H1 (cell line): ENCODE data around the gene AGO3. TPM values are rescaled to one million over a fixed set of nuclear protein-coding genes. Genes with fewer than 3 reads are reported as not detected.

Experiments used
- CTCF ChIA-PET: fragments of 300-600 bp; sonication (Branson Sonifier 250); formaldehyde crosslinking; loops from one replicate; lab custom pipeline; 2021; ENCODE audit not compliant: partially characterized antibody; lab: Charles Lee
- POLR2A ChIA-PET: fragments of 300-600 bp; sonication (Branson Sonifier 250); formaldehyde crosslinking; loops from one replicate; lab custom pipeline; 2021; ENCODE audit warnings: inconsistent platforms; ENCODE audit not compliant: partially characterized antibody; lab: Charles Lee
- DNase-seq, 2 experiments: peaks; one replicate each; pipeline versions ENCODE4 v3.0.0 to v3.0.0-alpha.2; 2010 to 2022; ENCODE audit warnings: low spot score in 2 of 2, low read depth in 1 of 2, mixed read lengths in 1 of 2
- FAIRE-seq: peaks from 2 replicates; lab custom pipeline; 2011; peaks lifted over from hg19 to GRCh38; lab: Jason Lieb, UNC
- H2AFZ ChIP-seq: 2 replicates; pipeline ENCODE4 v1.8.1; 2012; ENCODE audit warnings: low read length, inconsistent platforms
- H2AK5ac ChIP-seq: 2 replicates; pipeline ENCODE4 v1.6.1; 2013; ENCODE audit warnings: low read depth, low read length
- H2BK120ac ChIP-seq: replicated peaks from 2 replicates; pipeline ENCODE3; 2013; ENCODE audit warnings: low read depth, low read length, inconsistent platforms
- H2BK12ac ChIP-seq: 2 replicates; pipeline ENCODE4 v1.6.1; 2013; ENCODE audit warnings: low read depth, low read length
- H2BK15ac ChIP-seq: 2 replicates; pipeline ENCODE4 v1.6.1; 2013; ENCODE audit warnings: low read length
- H2BK20ac ChIP-seq: 2 replicates; pipeline ENCODE4 v1.6.1; 2013; ENCODE audit warnings: low read length
- H2BK5ac ChIP-seq: 2 replicates; pipeline ENCODE4 v1.6.1; 2013; ENCODE audit warnings: low read depth, low read length
- H3K14ac ChIP-seq: 2 replicates; pipeline ENCODE4 v1.6.1; 2013; ENCODE audit warnings: inconsistent platforms; ENCODE audit not compliant: insufficient read length
- H3K18ac ChIP-seq: 2 replicates; pipeline ENCODE4 v1.6.1; 2013; ENCODE audit warnings: low read length; ENCODE audit errors: extremely low read depth
- H3K23ac ChIP-seq: 2 replicates; pipeline ENCODE4 v1.6.1; 2013; ENCODE audit warnings: inconsistent platforms; ENCODE audit not compliant: insufficient read length
- H3K23me2 ChIP-seq: 2 replicates; pipeline ENCODE4 v1.6.1; 2013; ENCODE audit warnings: low read depth, low read length
- H3K27ac ChIP-seq: 2 replicates; pipeline ENCODE4 v1.6.1; 2011; ENCODE audit warnings: low read depth, low read length, inconsistent platforms
- H3K27me3 ChIP-seq, 4 experiments: replicated peaks in 1 of 4; 1 replicate in 1 of 4; 2 replicates in 3 of 4; pipeline versions ENCODE4 v1.6.1 to v1.8.1; 2011 to 2013; ENCODE audit warnings: low read length in 3 of 4, mild to moderate bottlenecking in 3 of 4, inconsistent platforms in 2 of 4, mixed read lengths in 2 of 4, moderate library complexity in 1 of 4; ENCODE audit not compliant: control insufficient read depth in 3 of 4, insufficient read depth in 3 of 4; ENCODE audit errors: extremely low read depth in 1 of 4
- H3K36me3 ChIP-seq, 4 experiments: 2 replicates each; pipeline versions ENCODE4 v1.6.1 to v1.8.1; 2011 to 2013; ENCODE audit warnings: mild to moderate bottlenecking in 4 of 4, low read length in 3 of 4, moderate library complexity in 2 of 4, control low read depth in 1 of 4, inconsistent platforms in 1 of 4; ENCODE audit not compliant: insufficient read depth in 4 of 4, control insufficient read depth in 2 of 4
- H3K4ac ChIP-seq: replicated peaks from 2 replicates; pipeline ENCODE3; 2013; ENCODE audit warnings: low read length, low read depth, mixed read lengths, inconsistent platforms; ENCODE audit not compliant: insufficient read length
- H3K4me1 ChIP-seq, 4 experiments: replicated peaks in 1 of 4; 1 replicate in 1 of 4; 2 replicates in 3 of 4; pipeline versions ENCODE4 v1.6.1 to v1.8.1; 2011 to 2013; ENCODE audit warnings: low read length in 3 of 4, inconsistent platforms in 2 of 4, mixed read lengths in 1 of 4; ENCODE audit not compliant: insufficient read depth in 4 of 4, control insufficient read depth in 3 of 4
- H3K4me2 ChIP-seq, 2 experiments: 2 replicates each; pipeline versions ENCODE4 v1.6.1 to v1.8.1; 2011 to 2013; ENCODE audit warnings: low read depth in 2 of 2, low read length in 2 of 2, control low read depth in 1 of 2, inconsistent platforms in 1 of 2, mild to moderate bottlenecking in 1 of 2; ENCODE audit not compliant: insufficient read depth in 1 of 2
- H3K4me3 ChIP-seq, 4 experiments: fragments of 200-600, 300-600 bp in 1 of 4; sonication (generic), shearing (Covaris generic), sonication (Bioruptor Twin) in 1 of 4; 2 replicates each; pipeline versions ENCODE4 v1.5.1 to v1.8.1; 2011 to 2016; ENCODE audit warnings: low read length in 4 of 4, low read depth in 3 of 4, control low read depth in 2 of 4, inconsistent platforms in 2 of 4, mild to moderate bottlenecking in 2 of 4, mixed read lengths in 1 of 4, moderate library complexity in 1 of 4; ENCODE audit not compliant: insufficient read depth in 2 of 4; ENCODE audit errors: extremely low read depth in 1 of 4
- H3K56ac ChIP-seq: replicated peaks from 2 replicates; pipeline ENCODE3; 2013; ENCODE audit warnings: low read depth, mild to moderate bottlenecking, mixed read lengths, low read length, inconsistent platforms; ENCODE audit not compliant: insufficient read length
- H3K79me1 ChIP-seq: 2 replicates; pipeline ENCODE4 v1.6.1; 2013; ENCODE audit warnings: low read depth, low read length, control low read depth
- H3K79me2 ChIP-seq, 2 experiments: 2 replicates each; pipeline versions ENCODE4 v1.6.1 to v1.8.1; 2012 to 2013; ENCODE audit warnings: low read length in 2 of 2, mild to moderate bottlenecking in 2 of 2, inconsistent platforms in 1 of 2; ENCODE audit not compliant: insufficient read depth in 2 of 2, control insufficient read depth in 1 of 2
- H3K9ac ChIP-seq, 4 experiments: replicated peaks in 1 of 4; 1 replicate in 1 of 4; 2 replicates in 3 of 4; pipeline versions ENCODE4 v1.6.1 to v1.8.1; 2011 to 2013; ENCODE audit warnings: low read depth in 3 of 4, low read length in 3 of 4, control low read depth in 2 of 4, mild to moderate bottlenecking in 2 of 4, moderate library complexity in 2 of 4, inconsistent platforms in 1 of 4; ENCODE audit errors: extremely low read depth in 1 of 4
- H3K9me3 ChIP-seq, 2 experiments: 2 replicates each; pipeline versions ENCODE4 v1.6.1 to v1.8.1; 2012 to 2013; ENCODE audit warnings: mild to moderate bottlenecking in 2 of 2, moderate library complexity in 2 of 2, control low read depth in 1 of 2, inconsistent platforms in 1 of 2, low read depth in 1 of 2, low read length in 1 of 2, mixed read lengths in 1 of 2; ENCODE audit not compliant: insufficient read depth in 2 of 2
- H4K20me1 ChIP-seq, 2 experiments: replicated peaks in 1 of 2; 2 replicates each; pipeline versions ENCODE3 to v1.8.1; 2011 to 2013; ENCODE audit warnings: inconsistent platforms in 2 of 2, low read length in 2 of 2, mild to moderate bottlenecking in 1 of 2; ENCODE audit not compliant: insufficient read depth in 2 of 2, control insufficient read depth in 1 of 2
- H4K5ac ChIP-seq: 2 replicates; pipeline ENCODE4 v1.6.1; 2013; ENCODE audit warnings: low read length, low read depth, mixed read lengths, inconsistent platforms; ENCODE audit not compliant: insufficient read length
- H4K8ac ChIP-seq: 2 replicates; pipeline ENCODE4 v1.8.0; 2013; ENCODE audit warnings: mild to moderate bottlenecking, moderate library complexity, low read length, inconsistent platforms; ENCODE audit not compliant: insufficient read depth; ENCODE audit errors: extremely low read depth
- H4K91ac ChIP-seq: replicated peaks from 2 replicates; pipeline ENCODE3; 2013; ENCODE audit warnings: low read length, mixed read lengths, inconsistent platforms; ENCODE audit not compliant: insufficient read length
- JUN ChIP-seq: IDR thresholded peaks from 2 replicates; pipeline ENCODE4 v1.6.1; 2011; ENCODE audit warnings: low read depth, mild to moderate bottlenecking, improper control_type of control experiment, low read length
- WGBS, 2 experiments: shearing (Covaris generic) in 1 of 2; methylation state at CpG; one replicate each; pipeline versions ENCODE4 v1.1.6 to v1.1.7; 2013 to 2015; ENCODE audit warnings: low lambda C conversion rate in 2 of 2, mixed read lengths in 2 of 2, inconsistent platforms in 1 of 2, low coverage in 1 of 2, missing lambda C conversion rate in 1 of 2; ENCODE audit not compliant: insufficient replicate concordance in 2 of 2, insufficient coverage in 1 of 2, insufficient read length in 1 of 2; ENCODE audit errors: extremely low coverage in 1 of 2, missing lambda C conversion rate in 1 of 2; 5-methylcytosine and 5-hydroxymethylcytosine counted together
- polyA plus RNA-seq, 7 experiments: library from polyadenylated mRNA; depleted of rRNA in 3 of 7; stranded (reverse) in 5 of 7; unstranded in 2 of 7; fragments of >200 nt in 5 of 7; fragments of 200-250 nt in 2 of 7; gene quantifications; 1 replicate in 5 of 7; 2 replicates in 1 of 7; 4 replicates in 1 of 7; pipeline versions ENCODE4 v1.2.1 to v1.2.3, GENCODE V29; 2011 to 2013; ENCODE audit warnings: missing spikeins in 2 of 7, mixed read lengths in 2 of 7
- total RNA-seq: library from RNA; stranded (reverse); fragmentation: NEBNext Ultra II Directional; extraction: Animal tissue kit (Norgen Biotek cat#: 25700); gene quantifications from 2 replicates; pipeline ENCODE4 v1.2.1, GENCODE V29; 2021

Gene AGO3
- total and polyA plus RNA-seq, 2 of the 8 experiments (the other 6 are each of a cell fraction or from before 2014, with no cell fraction given), result 10.7 to 26.4 TPM

DNA sequence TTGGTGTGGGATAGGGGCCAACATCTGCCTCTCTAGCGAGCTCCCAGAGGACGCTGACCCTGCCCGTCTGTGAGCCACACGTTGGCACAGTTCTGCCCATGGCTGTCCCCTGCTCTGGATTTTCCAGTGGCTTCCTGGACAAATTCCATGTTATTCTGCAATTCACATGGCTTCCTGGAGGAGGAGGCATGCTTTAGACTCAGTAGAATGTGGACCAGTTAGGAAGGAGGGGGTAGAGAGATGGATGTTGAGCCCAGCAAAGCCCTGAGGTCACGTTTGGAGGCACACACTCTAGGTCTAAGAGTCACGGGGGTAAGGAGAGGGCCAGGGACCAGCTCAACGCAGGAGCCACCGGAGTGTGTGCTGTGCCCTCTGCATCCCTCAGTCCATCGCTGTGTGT is 181.9 kb downstream of the AGO3 start:
- Histone ChIP-seq H3K79me1 (no peaks in the 10 kb centered on the region), H3K4me3 (no peak overlapping the region), H3K9ac (no peak overlapping the region), H3K27me3 (no peaks in the 10 kb centered on the region; a peak in 1 of 7 replicates), H2AK5ac (no peak overlapping the region), H3K27ac (no peak overlapping the region), H4K20me1 (no peaks in the 10 kb centered on the region), H2BK120ac (no peak overlapping the region), H3K4me1 (peaks cover 0 to 4% (median 0%) of the 10 kb centered on the region in 4 experiments; a peak in 1 of 7 replicates), H4K5ac (no peak overlapping the region), H3K56ac (no peak overlapping the region), H3K14ac (no peak overlapping the region), H4K8ac (no peak overlapping the region), H2BK12ac (no peak overlapping the region), H3K9me3 (no peaks in the 10 kb centered on the region), H2BK5ac (no peak overlapping the region), H3K23ac (no peak overlapping the region), H3K4me2 (no peak overlapping the region), H3K18ac (no peak overlapping the region), H3K23me2 (no peaks in the 10 kb centered on the region), H3K4ac (no peak overlapping the region), H4K91ac (no peak overlapping the region), H2AFZ (no peak overlapping the region), H3K36me3 (no peaks in the 10 kb centered on the region), H3K79me2 (no peaks in the 10 kb centered on the region), H2BK15ac (no peak overlapping the region), H2BK20ac (no peak overlapping the region)
- ChIA-PET CTCF (interaction anchor here (2.0 to 32.6 kb wide), 3 partner anchors 13 to 25 kb away, joined by 8 to 738 read pairs (median 74); no protein-coding TSS in a partner anchor), POLR2A (interaction anchor here (0.9 kb wide), 1 partner anchor 10 kb away, joined by 4 read pairs; no protein-coding TSS in a partner anchor)
- WGBS, 2 experiments, result 92% methylated on average over 9 of the region's 9 CpGs; no CpG with 5 or more reads in 1 of the 2 experiments
- FAIRE-seq (no peak), DNase-seq (no peak)
- no peak for TF ChIP-seq JUN
